Smooth muscle cell of the umbilical artery (primary cell): ENCODE measurements around the gene RFNG. TPM values are rescaled to one million over a fixed set of nuclear protein-coding genes. Genes with fewer than 3 reads are reported as not detected.

Experiments
- total RNA-seq: library from RNA; depleted of rRNA; stranded (reverse); fragments of >200 nt; gene quantifications from 2 replicates; pipeline ENCODE4 v1.2.3, GENCODE V29; 2014

Gene RFNG
- 47.5 and 67.4 TPM in 2 replicates for total RNA-seq

DNA sequence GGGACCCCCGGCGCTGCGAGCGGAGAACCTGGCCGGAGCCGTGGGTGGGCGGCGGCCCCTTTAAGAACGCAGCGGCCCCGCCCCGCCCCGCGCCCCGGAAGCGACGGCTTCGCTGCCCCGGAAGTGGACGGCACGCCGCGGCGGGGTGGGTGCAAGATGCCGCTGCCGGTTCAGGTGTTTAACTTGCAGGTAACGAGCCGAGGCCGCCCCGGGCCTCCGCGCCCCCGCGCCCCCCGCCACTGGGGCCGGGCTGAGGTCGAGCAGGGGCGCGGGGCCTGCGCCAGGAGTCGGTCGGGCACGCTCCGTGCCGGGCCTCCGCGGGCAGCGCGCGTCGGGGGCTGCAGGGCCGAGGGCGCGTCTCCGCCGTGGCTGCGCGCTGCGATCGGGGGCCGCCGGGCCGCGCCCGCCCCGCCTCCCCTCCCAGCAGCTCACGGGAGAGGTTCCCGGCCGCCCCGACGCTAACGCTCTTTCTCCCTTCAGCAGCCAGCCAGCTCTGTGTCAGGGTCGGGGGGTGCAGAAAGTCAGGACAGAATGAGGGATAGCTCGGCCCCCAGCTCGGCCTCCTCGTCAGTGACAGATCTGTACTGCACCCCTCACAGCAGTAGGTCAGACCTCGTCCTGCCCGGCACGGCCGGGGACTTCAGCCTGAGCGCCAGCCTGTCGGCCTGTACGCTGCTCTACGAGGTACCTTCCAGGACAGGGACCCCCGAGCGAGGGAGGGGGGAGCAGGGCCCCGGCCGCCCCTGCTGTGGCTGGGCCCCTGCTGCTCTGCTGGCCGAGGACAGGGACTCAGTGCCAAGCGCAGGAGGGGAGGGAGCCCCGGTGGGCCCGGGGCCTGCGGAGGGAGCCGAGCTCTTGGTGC is at the start of gene RFNG, which contains the start of gene GPS1:
RFNG (minus strand) TSS at position 36 of the 862 bp plus-strand sequence. CDS start 45 bp downstream, outside the sequence.
GPS1 (plus strand) TSS at position 123 of the 862 bp plus-strand sequence; CDS start at position 157, 34 bp downstream.

GRCh38 chr17:82098169-82098938 is 46.7 kb upstream of the RFNG start, which contains the start of gene FASN:
TSS of gene FASN (minus strand) at chr17:82098236. CDS start at chr17:82096445, 1,791 bp downstream.

GRCh38 chr17:82065638-82066303 is 14.2 kb upstream of the RFNG start, which contains the start of gene DUS1L:
TSS of gene DUS1L (minus strand) at chr17:82065804. CDS start at chr17:82065059, 745 bp downstream.

DNA sequence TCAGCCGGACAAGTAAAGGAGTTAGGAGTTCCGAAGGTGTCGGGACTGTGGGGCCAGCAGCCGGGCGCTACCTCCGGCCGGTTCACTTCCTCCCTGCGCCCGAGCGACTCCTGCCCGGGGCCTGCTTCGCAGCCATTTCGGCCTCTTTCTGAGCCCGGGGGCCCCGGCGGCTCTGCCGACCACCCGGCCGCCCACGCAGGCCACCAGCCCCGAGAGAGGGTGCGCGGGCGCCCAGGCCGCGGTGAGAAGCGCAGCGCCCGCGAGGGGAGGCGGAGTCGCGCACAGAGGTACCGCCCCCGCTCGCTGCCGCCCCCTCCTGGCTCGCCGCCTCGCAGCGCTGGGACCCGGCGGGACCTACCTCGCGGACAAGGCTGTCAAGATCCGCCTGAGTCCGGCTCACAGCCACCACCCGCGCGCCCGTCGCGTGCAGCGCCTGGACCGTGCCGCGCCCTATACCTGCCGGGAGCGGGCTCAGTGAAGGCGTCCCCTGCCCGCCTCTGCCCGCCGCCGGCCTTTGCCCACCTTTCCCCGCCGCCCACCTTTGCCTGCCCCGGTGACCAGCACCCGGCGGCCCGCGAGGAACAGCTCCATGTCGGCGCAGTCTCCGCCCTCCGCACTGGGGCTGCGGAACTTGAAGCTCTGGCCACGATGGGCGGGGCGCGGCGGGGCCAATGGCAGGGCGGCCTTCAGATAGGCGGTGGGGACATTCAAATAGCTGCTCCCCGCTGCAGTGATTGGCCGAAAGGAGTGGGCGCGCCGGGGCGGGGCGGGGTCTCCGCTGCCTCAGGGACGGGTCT is 14.3 kb downstream of the RFNG start, which contains the start of gene DCXR:
DCXR (minus strand) TSS at position 606 of the 797 bp plus-strand sequence; CDS start at position 591, 15 bp downstream.

GRCh38 chr17:82031303-82031884 is 20.2 kb downstream of the RFNG start, which contains the start of gene RAC3:
TSS of gene RAC3 (plus strand) at chr17:82031678. CDS start at chr17:82031762, 84 bp downstream.

GRCh38 chr17:82022981-82023446 is 28.6 kb downstream of the RFNG start, which contains the start of gene LRRC45:
TSS of gene LRRC45 (plus strand) at chr17:82023305. CDS start at chr17:82023644, 339 bp downstream.

GRCh38 chr17:82022310-82022980 is 29.2 kb downstream of the RFNG start, which contains the start of gene CENPX:
TSS of gene CENPX (minus strand) at chr17:82022878. CDS start at chr17:82022861, 17 bp downstream.

Other genes with a start within 250 kb of the RFNG start
- gene GCGR, start 247.7 kb downstream of the RFNG start, total RNA-seq: not detected in 2 replicates
- gene MCRIP1, start 218.5 kb downstream of the RFNG start, total RNA-seq: 82.5 and 97.7 TPM in 2 replicates
- 0.09 TPM in 1 of 2 replicates, not detected in the other for gene PPP1R27, start 216.8 kb downstream of the RFNG start, total RNA-seq
- 2,852 and 4,180 TPM in 2 replicates for gene P4HB, start 191.3 kb downstream of the RFNG start, total RNA-seq
- 120 and 379 TPM in 2 replicates for gene ARHGDIA, start 180.5 kb downstream of the RFNG start, total RNA-seq
- 76.3 and 110 TPM in 2 replicates for gene ALYREF, start 160.2 kb downstream of the RFNG start, total RNA-seq
- 84.9 and 198 TPM in 2 replicates for gene ANAPC11, start 160.1 kb downstream of the RFNG start, total RNA-seq
- 0.51 and 1.5 TPM in 2 replicates for gene NPB, start 149.6 kb downstream of the RFNG start, total RNA-seq
- gene PCYT2, start 140.4 kb downstream of the RFNG start, total RNA-seq: 50.5 and 52.1 TPM in 2 replicates
- gene SIRT7, start 133.6 kb downstream of the RFNG start, total RNA-seq: 13.1 and 20.2 TPM in 2 replicates
- gene MAFG, start 124.1 kb downstream of the RFNG start, total RNA-seq: 28.2 and 32.5 TPM in 2 replicates
- 245 and 274 TPM in 2 replicates for gene PYCR1, start 114.5 kb downstream of the RFNG start, total RNA-seq
- gene MYADML2, start 104.6 kb downstream of the RFNG start, total RNA-seq: under 0.01 TPM in 1 of 2 replicates, not detected in the other
- gene NOTUM, start 90.6 kb downstream of the RFNG start, total RNA-seq: 0.14 TPM in 1 of 2 replicates, not detected in the other
- 21.4 and 28.8 TPM in 2 replicates for gene ASPSCR1, start 74.2 kb downstream of the RFNG start, total RNA-seq
- 11.3 and 17.7 TPM in 2 replicates for gene CENPX, start 28.9 kb downstream of the RFNG start, total RNA-seq
- 10.1 and 13.3 TPM in 2 replicates for gene LRRC45, start 28.5 kb downstream of the RFNG start, total RNA-seq
- gene RAC3, start 20.1 kb downstream of the RFNG start, total RNA-seq: 19.0 and 25.3 TPM in 2 replicates
- 30.7 and 48.7 TPM in 2 replicates for gene DCXR, start 14.1 kb downstream of the RFNG start, total RNA-seq
- 90.3 and 111 TPM in 2 replicates for gene GPS1, start 87 bp upstream of the RFNG start, total RNA-seq
- 55.2 and 65.6 TPM in 2 replicates for gene DUS1L, start 14.0 kb upstream of the RFNG start, total RNA-seq
- gene FASN, start 46.4 kb upstream of the RFNG start, total RNA-seq: 104 and 307 TPM in 2 replicates
- 20.8 and 27.4 TPM in 2 replicates for gene CCDC57, start 161.0 kb upstream of the RFNG start, total RNA-seq
- 359 and 382 TPM in 2 replicates for gene SLC16A3, start 177.2 kb upstream of the RFNG start, total RNA-seq
- gene CSNK1D, start 221.9 kb upstream of the RFNG start, total RNA-seq: 52.6 and 63.6 TPM in 2 replicates